ENCODE data around the gene DST. TPM values are rescaled to one million over a fixed set of nuclear protein-coding genes. Genes with fewer than 3 reads are reported as not detected.

Gene DST
- total RNA-seq, 1 donor from 2014 or later, result 183 TPM

DNA sequence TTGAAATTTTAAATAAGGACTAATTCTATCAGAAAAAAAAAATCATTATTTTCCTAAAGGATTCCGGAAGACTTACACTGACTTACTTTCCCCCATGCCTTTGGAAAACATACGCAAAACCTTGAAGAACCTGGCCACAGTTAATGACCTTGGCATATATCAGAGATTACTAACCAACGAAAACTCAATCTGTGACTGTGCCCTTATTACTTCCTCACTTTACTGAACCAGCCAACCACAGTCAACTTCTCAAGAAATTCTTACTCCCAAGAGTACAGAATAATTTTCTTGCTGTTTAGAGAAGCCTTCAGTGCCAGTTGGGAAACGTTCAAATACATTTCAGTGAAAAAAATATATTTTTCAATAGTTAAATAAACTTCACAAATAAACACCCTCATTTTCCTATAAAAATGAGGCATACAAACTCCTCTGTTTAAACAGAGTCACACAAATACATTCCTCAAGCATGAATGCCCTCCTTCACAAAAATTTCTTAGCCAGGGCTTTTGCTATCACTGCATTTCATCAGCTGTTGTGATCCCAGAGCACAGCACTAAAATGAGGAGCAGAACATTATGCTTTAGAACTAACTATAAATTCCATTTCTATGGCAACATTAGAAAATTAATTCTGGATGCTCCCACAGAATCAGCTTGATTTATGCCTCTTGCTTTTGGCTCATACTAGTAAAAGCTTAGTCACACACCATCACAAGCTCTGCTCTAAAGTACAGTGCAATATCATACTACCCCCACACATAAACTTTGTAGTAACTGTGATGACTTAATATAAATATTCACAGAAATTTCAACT, 117.6 kb downstream of the DST start:
- Histone ChIP-seq H3K36me3 (ENCODE audit: control insufficient read depth in 3 of 3, insufficient read depth in 3 of 3, low read length in 3 of 3) (peaks cover 12 to 29% (median 26%) of the 10 kb centered on the region in 3 donors), H3K9ac (ENCODE audit: low read depth in 1 of 3, low read length in 3 of 3) (no peak overlapping the region), H3K27ac (ENCODE audit: low read depth, low read length) (peak overlapping the region; percentile 29), H3K4me3 (ENCODE audit: low read length in 3 of 3) (no peak overlapping the region), H3K4me1 (ENCODE audit: control insufficient read depth in 3 of 3, insufficient read depth in 3 of 3, low read length in 3 of 3) (peaks cover 0 to 8% (median 0%) of the 10 kb centered on the region in 3 donors), H3K9me3 (ENCODE audit: control insufficient read depth in 3 of 3, low read length in 3 of 3) (no peaks in the 10 kb centered on the region), H3K27me3 (ENCODE audit: control insufficient read depth in 3 of 3, insufficient read depth in 3 of 3, low read length in 3 of 3) (no peaks in the 10 kb centered on the region)

DNA sequence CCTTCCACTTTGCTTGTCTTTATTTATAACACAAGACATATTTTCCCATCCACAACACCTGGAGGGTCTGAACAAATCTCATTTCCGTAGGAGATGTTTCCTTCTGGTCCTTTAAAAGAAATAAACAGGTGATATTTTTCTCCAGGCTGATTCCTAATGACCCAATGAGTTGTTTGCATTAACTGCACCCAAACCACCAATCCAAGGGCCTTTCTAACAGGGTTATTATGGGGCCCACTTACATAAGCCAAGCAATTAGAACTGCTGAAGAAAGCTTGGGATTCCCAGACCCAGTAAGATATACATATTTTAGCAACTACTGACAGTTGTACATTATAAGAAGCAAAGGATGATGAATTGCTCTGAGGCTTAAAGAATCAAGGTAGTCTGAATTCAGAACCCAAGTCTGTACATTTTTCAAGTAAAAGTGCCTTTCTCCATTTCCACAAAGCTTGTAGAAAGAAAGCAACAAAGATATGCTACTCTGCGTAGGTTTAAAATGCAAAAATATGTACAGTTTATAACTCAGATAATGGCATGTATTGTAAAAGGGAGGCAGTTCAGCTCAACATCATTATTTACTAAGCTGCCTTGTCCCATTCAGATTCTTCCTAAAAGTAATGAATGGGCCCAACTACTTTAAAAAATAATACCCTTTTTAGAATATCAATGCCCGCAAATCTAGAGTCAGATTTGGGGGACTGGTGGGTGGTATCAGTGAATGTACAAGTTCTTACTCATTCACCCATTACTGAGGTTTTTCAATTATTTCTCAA, 120.0 kb downstream of the DST start:
- H3K4me1 ChIP-seq (ENCODE audit: control insufficient read depth in 3 of 3, insufficient read depth in 3 of 3, low read length in 3 of 3), result peaks cover 0 to 8% (median 0%) of the 10 kb centered on the region in 3 donors
- peaks cover 15 to 24% (median 18%) of the 10 kb centered on the region in 3 donors for H3K36me3 ChIP-seq (ENCODE audit: control insufficient read depth in 3 of 3, insufficient read depth in 3 of 3, low read length in 3 of 3)
- H3K27ac ChIP-seq (ENCODE audit: low read depth, low read length), result no peak overlapping the region

DNA sequence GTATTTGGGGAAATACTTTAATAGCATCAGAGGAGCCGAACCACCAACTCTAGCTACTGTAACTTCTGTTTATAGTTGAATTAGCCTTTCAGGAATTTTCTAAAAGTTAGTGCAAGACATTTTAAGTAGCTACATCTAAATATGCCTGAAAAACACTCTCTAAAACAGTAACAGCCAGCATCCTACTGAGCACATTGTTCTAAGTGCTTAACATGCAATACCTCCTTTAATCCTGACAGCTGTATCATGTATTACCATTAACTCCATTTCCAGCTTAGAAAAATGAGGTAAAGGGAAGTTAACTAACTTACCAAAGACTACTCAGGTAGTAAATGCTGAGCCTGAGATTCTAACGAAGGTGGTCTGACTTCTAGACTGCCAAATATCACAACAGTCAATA, 120.7 kb downstream of the DST start:
- Histone ChIP-seq H3K9ac (ENCODE audit: low read depth in 1 of 3, low read length in 3 of 3) (no peak overlapping the region), H3K4me1 (ENCODE audit: control insufficient read depth in 3 of 3, insufficient read depth in 3 of 3, low read length in 3 of 3) (peaks cover 0 to 8% (median 0%) of the 10 kb centered on the region in 3 donors), H3K9me3 (ENCODE audit: control insufficient read depth in 3 of 3, low read length in 3 of 3) (no peaks in the 10 kb centered on the region), H3K4me3 (ENCODE audit: low read length in 3 of 3) (no peak overlapping the region), H3K27me3 (ENCODE audit: control insufficient read depth in 3 of 3, insufficient read depth in 3 of 3, low read length in 3 of 3) (no peaks in the 10 kb centered on the region), H3K36me3 (ENCODE audit: control insufficient read depth in 3 of 3, insufficient read depth in 3 of 3, low read length in 3 of 3) (peaks cover 10 to 20% (median 15%) of the 10 kb centered on the region in 3 donors), H3K27ac (ENCODE audit: low read depth, low read length) (no peak overlapping the region)

More for the DNA sequence above, 120.0 kb downstream of the DST start:
- no peak overlapping the region for H3K4me3 ChIP-seq (ENCODE audit: low read length in 3 of 3)
- no peaks in the 10 kb centered on the region for H3K27me3 ChIP-seq (ENCODE audit: control insufficient read depth in 3 of 3, insufficient read depth in 3 of 3, low read length in 3 of 3)
- H3K9ac ChIP-seq (ENCODE audit: low read depth in 1 of 3, low read length in 3 of 3), result no peak overlapping the region
- no peaks in the 10 kb centered on the region for H3K9me3 ChIP-seq (ENCODE audit: control insufficient read depth in 3 of 3, low read length in 3 of 3)

DNA sequence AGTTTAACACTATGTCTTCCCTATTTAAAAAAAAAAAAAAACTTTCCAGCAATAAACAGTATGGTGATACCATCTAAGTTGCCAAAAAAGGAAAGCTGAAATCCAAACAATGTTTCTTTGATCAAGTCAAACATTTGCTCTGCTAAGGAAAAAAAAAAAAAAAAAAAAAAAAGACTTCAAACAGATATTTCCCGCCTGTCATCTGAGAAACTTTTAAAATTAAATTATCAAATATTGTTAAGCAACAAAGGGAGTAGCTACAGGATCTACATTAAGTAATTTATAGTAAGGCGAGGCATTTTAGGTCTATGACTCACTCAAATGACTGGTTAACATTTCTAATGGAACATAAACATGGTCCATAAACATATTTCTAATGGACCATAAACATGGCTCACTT, 121.2 kb downstream of the DST start:
- H3K27ac ChIP-seq (ENCODE audit: low read depth, low read length), result no peak overlapping the region
- H3K4me1 ChIP-seq (ENCODE audit: control insufficient read depth in 3 of 3, insufficient read depth in 3 of 3, low read length in 3 of 3), result peaks cover 0 to 8% (median 0%) of the 10 kb centered on the region in 3 donors
- peaks cover 10 to 17% (median 17%) of the 10 kb centered on the region in 3 donors for H3K36me3 ChIP-seq (ENCODE audit: control insufficient read depth in 3 of 3, insufficient read depth in 3 of 3, low read length in 3 of 3)

DNA sequence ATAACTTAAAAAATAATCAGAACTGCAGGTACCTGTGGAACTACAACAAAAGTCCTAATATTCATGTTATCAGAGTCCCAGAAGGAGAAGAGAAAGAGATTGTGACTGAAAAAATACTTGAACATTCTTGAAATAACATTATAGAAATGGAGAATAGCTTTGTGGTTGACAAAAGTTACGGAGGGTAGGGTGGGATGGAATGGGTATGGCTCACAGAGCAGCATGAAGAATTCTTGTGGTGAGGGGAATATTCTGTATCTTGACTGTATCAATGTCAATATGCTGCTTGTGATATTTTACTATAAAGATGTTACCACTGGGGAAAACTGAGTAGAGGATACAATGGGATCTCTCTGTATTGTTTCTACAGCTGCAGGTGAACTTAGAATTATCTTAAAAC, 122.5 kb downstream of the DST start:
- Histone ChIP-seq H3K4me1 (ENCODE audit: control insufficient read depth in 3 of 3, insufficient read depth in 3 of 3, low read length in 3 of 3) (peaks cover 0 to 5% (median 0%) of the 10 kb centered on the region in 3 donors), H3K27me3 (ENCODE audit: control insufficient read depth in 3 of 3, insufficient read depth in 3 of 3, low read length in 3 of 3) (no peaks in the 10 kb centered on the region), H3K9me3 (ENCODE audit: control insufficient read depth in 3 of 3, low read length in 3 of 3) (no peaks in the 10 kb centered on the region), H3K36me3 (ENCODE audit: control insufficient read depth in 3 of 3, insufficient read depth in 3 of 3, low read length in 3 of 3) (peaks cover 4 to 10% (median 7%) of the 10 kb centered on the region in 3 donors), H3K27ac (ENCODE audit: low read depth, low read length) (no peak overlapping the region), H3K4me3 (ENCODE audit: low read length in 3 of 3) (no peak overlapping the region), H3K9ac (ENCODE audit: low read depth in 1 of 3, low read length in 3 of 3) (no peak overlapping the region)

More for the DNA sequence above, 121.2 kb downstream of the DST start:
- H3K9me3 ChIP-seq (ENCODE audit: control insufficient read depth in 3 of 3, low read length in 3 of 3), result no peaks in the 10 kb centered on the region
- H3K27me3 ChIP-seq (ENCODE audit: control insufficient read depth in 3 of 3, insufficient read depth in 3 of 3, low read length in 3 of 3), result no peaks in the 10 kb centered on the region
- H3K9ac ChIP-seq (ENCODE audit: low read depth in 1 of 3, low read length in 3 of 3), result no peak overlapping the region
- H3K4me3 ChIP-seq (ENCODE audit: low read length in 3 of 3), result no peak overlapping the region

DNA sequence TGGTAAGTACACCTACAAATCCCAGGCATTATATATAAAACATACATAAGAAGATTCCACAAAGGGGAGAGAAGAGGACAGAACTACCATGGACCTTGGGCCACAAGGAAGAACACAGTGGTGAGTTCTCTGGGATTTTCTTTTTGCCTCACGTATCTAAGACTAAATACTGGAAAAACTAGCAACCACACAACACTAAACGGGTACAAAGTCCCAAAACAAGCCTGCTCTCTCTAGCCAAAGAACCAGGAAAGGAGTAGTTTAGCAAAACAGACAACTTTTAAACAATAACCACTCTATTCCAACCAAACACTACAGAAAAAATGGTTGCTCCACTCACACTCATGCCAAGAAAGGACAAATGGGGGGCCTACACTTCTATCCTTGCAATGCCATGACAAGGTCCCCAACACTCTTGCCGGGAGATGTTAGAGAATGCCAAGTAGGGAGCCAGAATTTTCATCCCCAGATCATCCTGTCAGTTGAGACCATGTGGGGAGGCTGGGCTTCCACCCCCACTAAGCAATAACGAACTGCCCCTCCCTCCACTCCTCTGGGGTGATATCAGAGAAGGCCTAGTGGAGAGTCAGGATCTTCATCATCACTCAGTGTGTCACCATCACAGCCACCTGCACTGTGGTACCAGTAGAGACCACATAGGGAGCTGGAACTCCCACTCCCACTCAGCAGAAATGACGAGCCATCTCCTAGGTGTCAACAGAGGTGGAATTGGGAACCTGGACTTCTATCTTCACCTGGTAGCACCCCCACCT, 123.5 kb downstream of the DST start:
- peaks cover 0 to 6% (median 0%) of the 10 kb centered on the region in 3 donors for H3K4me1 ChIP-seq (ENCODE audit: control insufficient read depth in 3 of 3, insufficient read depth in 3 of 3, low read length in 3 of 3)
- peaks cover 4 to 17% (median 13%) of the 10 kb centered on the region in 3 donors for H3K36me3 ChIP-seq (ENCODE audit: control insufficient read depth in 3 of 3, insufficient read depth in 3 of 3, low read length in 3 of 3)
- H3K4me3 ChIP-seq (ENCODE audit: low read length in 3 of 3), result no peak overlapping the region
- H3K27ac ChIP-seq (ENCODE audit: low read depth, low read length), result no peak overlapping the region
- no peak overlapping the region for H3K9ac ChIP-seq (ENCODE audit: low read depth in 1 of 3, low read length in 3 of 3)
- H3K27me3 ChIP-seq (ENCODE audit: control insufficient read depth in 3 of 3, insufficient read depth in 3 of 3, low read length in 3 of 3), result no peaks in the 10 kb centered on the region
- H3K9me3 ChIP-seq (ENCODE audit: control insufficient read depth in 3 of 3, low read length in 3 of 3), result no peaks in the 10 kb centered on the region

DNA sequence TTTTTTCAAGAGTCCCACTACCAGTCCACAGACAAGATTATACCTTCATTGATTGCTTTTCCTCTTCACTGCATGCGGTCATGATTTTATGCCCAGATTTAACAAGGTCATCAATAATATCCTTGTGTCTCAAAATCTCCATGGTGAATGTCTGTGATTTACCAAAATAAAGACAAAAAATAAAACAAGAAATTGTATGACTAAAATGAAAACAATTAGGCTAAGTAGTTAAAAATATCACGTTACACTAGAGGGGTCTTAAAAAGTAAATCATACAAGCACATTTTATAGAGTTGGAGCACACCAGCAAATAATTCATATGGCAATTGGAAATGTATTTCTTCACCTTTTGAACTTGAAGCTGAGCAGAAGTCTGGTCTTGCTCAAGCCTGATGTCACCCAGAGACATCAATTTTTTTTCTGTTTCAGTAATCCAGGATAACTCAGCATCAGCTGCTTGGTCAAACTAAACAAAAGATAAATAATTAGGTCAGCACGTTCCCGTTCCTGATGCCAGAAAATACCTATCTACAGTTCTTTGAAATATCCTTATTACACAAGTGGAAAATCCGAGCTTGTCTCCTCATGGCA, 125.4 kb downstream of the DST start:
- Histone ChIP-seq H3K36me3 (ENCODE audit: control insufficient read depth in 3 of 3, insufficient read depth in 3 of 3, low read length in 3 of 3) (peaks cover 6 to 19% (median 17%) of the 10 kb centered on the region in 3 donors), H3K9me3 (ENCODE audit: control insufficient read depth in 3 of 3, low read length in 3 of 3) (no peaks in the 10 kb centered on the region), H3K27me3 (ENCODE audit: control insufficient read depth in 3 of 3, insufficient read depth in 3 of 3, low read length in 3 of 3) (no peaks in the 10 kb centered on the region), H3K4me3 (ENCODE audit: low read length in 3 of 3) (no peak overlapping the region), H3K9ac (ENCODE audit: low read depth in 1 of 3, low read length in 3 of 3) (no peak overlapping the region), H3K4me1 (ENCODE audit: control insufficient read depth in 3 of 3, insufficient read depth in 3 of 3, low read length in 3 of 3) (peaks cover 0 to 6% (median 0%) of the 10 kb centered on the region in 3 donors), H3K27ac (ENCODE audit: low read depth, low read length) (no peak overlapping the region)

DNA sequence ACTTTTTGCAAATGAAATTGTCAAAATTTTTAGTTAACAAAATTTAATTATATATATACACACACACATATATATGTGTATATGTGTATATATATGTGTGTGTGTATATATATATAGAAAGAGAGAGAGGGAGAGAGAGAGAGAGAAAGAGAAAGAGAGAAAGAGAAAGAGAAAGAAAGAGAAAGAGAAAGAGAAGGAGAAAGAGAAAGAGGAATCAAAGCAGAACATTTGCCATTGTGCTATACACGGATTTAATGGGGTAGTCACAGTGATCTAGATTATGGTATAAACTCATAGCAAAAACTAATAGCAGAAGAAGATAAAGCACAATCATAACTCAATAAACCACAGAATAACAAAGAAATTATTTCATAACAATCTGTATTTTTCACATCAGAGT, 126.7 kb downstream of the DST start:
- Histone ChIP-seq H3K4me3 (ENCODE audit: low read length in 3 of 3) (no peak overlapping the region), H3K27ac (ENCODE audit: low read depth, low read length) (no peak overlapping the region), H3K27me3 (ENCODE audit: control insufficient read depth in 3 of 3, insufficient read depth in 3 of 3, low read length in 3 of 3) (no peaks in the 10 kb centered on the region), H3K9me3 (ENCODE audit: control insufficient read depth in 3 of 3, low read length in 3 of 3) (no peaks in the 10 kb centered on the region), H3K9ac (ENCODE audit: low read depth in 1 of 3, low read length in 3 of 3) (no peak overlapping the region), H3K36me3 (ENCODE audit: control insufficient read depth in 3 of 3, insufficient read depth in 3 of 3, low read length in 3 of 3) (peaks cover 6 to 24% (median 20%) of the 10 kb centered on the region in 3 donors), H3K4me1 (ENCODE audit: control insufficient read depth in 3 of 3, insufficient read depth in 3 of 3, low read length in 3 of 3) (peaks cover 0 to 3% (median 3%) of the 10 kb centered on the region in 3 donors)

DNA sequence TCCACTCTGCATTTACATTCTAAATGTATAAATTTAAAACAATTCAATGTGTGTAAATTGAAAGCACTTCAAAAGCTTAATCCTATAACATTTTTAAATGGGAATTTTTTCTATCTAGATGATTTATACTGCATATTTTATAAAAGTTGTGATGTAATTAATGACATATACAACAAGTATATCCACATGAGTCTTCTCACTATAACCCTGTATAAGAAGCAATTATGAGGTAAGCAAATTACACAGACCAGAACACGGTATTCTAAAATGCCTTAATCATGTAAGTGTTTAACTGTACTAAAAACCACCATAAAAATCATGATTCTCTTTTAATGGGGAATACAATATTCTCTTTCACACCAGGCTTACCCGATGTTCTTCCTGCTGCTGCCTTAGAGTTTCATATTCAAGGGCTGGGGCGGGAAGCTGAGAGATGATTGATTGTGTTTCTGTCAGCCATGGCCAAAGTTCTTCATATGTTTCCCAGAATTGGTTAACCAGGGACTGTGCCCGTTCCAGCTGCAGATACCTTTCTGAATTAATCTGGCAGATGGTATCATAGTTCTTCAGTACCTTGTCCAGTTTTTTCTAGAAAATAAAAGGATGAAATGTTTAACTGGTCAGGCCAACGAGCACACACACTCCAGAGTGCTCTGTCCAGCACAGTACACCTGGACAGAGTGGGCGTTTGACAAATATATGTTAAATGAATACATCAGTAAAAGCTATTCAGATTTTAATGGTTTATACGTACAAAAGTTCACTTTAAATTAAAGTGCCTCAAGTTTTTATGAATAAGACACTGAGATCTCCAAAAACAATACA, 127.4 kb downstream of the DST start:
- H3K9ac ChIP-seq (ENCODE audit: low read depth in 1 of 3, low read length in 3 of 3), result no peak overlapping the region
- no peak overlapping the region for H3K4me3 ChIP-seq (ENCODE audit: low read length in 3 of 3)
- no peaks in the 10 kb centered on the region for H3K9me3 ChIP-seq (ENCODE audit: control insufficient read depth in 3 of 3, low read length in 3 of 3)
- no peak overlapping the region for H3K27ac ChIP-seq (ENCODE audit: low read depth, low read length)
- H3K27me3 ChIP-seq (ENCODE audit: control insufficient read depth in 3 of 3, insufficient read depth in 3 of 3, low read length in 3 of 3), result no peaks in the 10 kb centered on the region
- H3K36me3 ChIP-seq (ENCODE audit: control insufficient read depth in 3 of 3, insufficient read depth in 3 of 3, low read length in 3 of 3), result peaks cover 6 to 25% (median 23%) of the 10 kb centered on the region in 3 donors
- H3K4me1 ChIP-seq (ENCODE audit: control insufficient read depth in 3 of 3, insufficient read depth in 3 of 3, low read length in 3 of 3), result peaks cover 0 to 3% (median 3%) of the 10 kb centered on the region in 3 donors

All from skeletal muscle tissue (tissue), 4 donors.